Measurements from ENCODE around the gene GRAMD2B.

- TF ChIP-seq, protein P1, sequence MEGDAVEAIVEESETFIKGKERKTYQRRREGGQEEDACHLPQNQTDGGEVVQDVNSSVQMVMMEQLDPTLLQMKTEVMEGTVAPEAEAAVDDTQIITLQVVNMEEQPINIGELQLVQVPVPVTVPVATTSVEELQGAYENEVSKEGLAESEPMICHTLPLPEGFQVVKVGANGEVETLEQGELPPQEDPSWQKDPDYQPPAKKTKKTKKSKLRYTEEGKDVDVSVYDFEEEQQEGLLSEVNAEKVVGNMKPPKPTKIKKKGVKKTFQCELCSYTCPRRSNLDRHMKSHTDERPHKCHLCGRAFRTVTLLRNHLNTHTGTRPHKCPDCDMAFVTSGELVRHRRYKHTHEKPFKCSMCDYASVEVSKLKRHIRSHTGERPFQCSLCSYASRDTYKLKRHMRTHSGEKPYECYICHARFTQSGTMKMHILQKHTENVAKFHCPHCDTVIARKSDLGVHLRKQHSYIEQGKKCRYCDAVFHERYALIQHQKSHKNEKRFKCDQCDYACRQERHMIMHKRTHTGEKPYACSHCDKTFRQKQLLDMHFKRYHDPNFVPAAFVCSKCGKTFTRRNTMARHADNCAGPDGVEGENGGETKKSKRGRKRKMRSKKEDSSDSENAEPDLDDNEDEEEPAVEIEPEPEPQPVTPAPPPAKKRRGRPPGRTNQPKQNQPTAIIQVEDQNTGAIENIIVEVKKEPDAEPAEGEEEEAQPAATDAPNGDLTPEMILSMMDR (IDR thresholded peaks at IDR 0.05 in 2 of 3, conservative IDR thresholded peaks at IDR 0.05 in 1 of 3; ENCODE audit: borderline replicate concordance in 1 of 3, insufficient read depth in 1 of 3, low read depth in 2 of 3, low read length in 2 of 3) = no peak
- TF ChIP-seq REST (IDR thresholded peaks at IDR 0.05; ENCODE audit: low read depth) = no peak
- no peak for TF ChIP-seq EZH2 (IDR thresholded peaks at IDR 0.05)
- TF ChIP-seq POLR2A (IDR thresholded peaks at IDR 0.05; ENCODE audit: borderline replicate concordance, extremely low read depth, insufficient read depth, insufficient read length) = no peak
- TF ChIP-seq POLR2AphosphoS5 (IDR thresholded peaks at IDR 0.05; ENCODE audit: low read depth, low read length) = no peak
- TF ChIP-seq, protein P2, sequence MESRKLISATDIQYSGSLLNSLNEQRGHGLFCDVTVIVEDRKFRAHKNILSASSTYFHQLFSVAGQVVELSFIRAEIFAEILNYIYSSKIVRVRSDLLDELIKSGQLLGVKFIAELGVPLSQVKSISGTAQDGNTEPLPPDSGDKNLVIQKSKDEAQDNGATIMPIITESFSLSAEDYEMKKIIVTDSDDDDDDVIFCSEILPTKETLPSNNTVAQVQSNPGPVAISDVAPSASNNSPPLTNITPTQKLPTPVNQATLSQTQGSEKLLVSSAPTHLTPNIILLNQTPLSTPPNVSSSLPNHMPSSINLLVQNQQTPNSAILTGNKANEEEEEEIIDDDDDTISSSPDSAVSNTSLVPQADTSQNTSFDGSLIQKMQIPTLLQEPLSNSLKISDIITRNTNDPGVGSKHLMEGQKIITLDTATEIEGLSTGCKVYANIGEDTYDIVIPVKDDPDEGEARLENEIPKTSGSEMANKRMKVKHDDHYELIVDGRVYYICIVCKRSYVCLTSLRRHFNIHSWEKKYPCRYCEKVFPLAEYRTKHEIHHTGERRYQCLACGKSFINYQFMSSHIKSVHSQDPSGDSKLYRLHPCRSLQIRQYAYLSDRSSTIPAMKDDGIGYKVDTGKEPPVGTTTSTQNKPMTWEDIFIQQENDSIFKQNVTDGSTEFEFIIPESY (IDR thresholded peaks at IDR 0.05; ENCODE audit: extremely low read depth, insufficient replicate concordance, low read length) = no peak
- TF ChIP-seq EZH2phosphoT487 (IDR thresholded peaks at IDR 0.05; ENCODE audit: borderline replicate concordance) = no peak
- TF ChIP-seq SIN3A (IDR thresholded peaks at IDR 0.05; ENCODE audit: low read depth) = no peak
- no peak for TF ChIP-seq SRF (IDR thresholded peaks at IDR 0.05; ENCODE audit: low read depth)
- TF ChIP-seq JUND (IDR thresholded peaks at IDR 0.05) = no peak
- TF ChIP-seq CBX3 (IDR thresholded peaks at IDR 0.05; ENCODE audit: low read depth) = no peak
- no peak for TF ChIP-seq ATF3 (IDR thresholded peaks at IDR 0.05)
Measured at GRCh38 chr5:126391386-126391785, 31.8 kb upstream of the GRAMD2B start.
